Measurements from ENCODE around the gene TMEM167B.

DNA sequence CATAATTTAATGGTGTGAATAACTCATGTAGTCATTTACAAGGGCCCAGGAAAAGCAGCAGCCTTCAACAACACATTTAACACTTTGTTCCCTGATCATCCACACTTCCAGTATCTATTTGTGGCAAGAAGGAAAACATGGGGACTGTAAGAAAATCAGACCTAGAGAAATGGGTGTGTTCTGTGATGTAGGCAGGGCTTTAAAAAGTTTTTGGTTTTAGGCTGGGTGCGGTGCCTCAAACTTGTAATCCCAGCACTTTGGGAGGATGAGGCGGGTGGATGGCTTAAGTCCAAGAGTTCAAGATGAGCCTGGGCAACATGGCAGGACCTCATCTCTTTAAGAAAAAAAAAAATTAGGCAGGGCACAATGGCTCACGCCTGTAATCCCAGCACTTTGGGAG lies 34.5 kb upstream of the TMEM167B start:
- TF ChIP-seq, protein P1, sequence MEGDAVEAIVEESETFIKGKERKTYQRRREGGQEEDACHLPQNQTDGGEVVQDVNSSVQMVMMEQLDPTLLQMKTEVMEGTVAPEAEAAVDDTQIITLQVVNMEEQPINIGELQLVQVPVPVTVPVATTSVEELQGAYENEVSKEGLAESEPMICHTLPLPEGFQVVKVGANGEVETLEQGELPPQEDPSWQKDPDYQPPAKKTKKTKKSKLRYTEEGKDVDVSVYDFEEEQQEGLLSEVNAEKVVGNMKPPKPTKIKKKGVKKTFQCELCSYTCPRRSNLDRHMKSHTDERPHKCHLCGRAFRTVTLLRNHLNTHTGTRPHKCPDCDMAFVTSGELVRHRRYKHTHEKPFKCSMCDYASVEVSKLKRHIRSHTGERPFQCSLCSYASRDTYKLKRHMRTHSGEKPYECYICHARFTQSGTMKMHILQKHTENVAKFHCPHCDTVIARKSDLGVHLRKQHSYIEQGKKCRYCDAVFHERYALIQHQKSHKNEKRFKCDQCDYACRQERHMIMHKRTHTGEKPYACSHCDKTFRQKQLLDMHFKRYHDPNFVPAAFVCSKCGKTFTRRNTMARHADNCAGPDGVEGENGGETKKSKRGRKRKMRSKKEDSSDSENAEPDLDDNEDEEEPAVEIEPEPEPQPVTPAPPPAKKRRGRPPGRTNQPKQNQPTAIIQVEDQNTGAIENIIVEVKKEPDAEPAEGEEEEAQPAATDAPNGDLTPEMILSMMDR (IDR thresholded peaks at IDR 0.05), result no peak
- TF ChIP-seq YY1 (IDR thresholded peaks at IDR 0.05; ENCODE audit: low read depth), result no peak
- no peak for TF ChIP-seq GATA2 (CRISPR knock-in tag; IDR thresholded peaks at IDR 0.05)
- no peak for TF ChIP-seq POLR2AphosphoS5 (IDR thresholded peaks at IDR 0.05; ENCODE audit: low read depth, low read length)

All from SK-N-SH (cell line).